ENCODE measurements around the gene HPD. TPM values are rescaled to one million over a fixed set of nuclear protein-coding genes. Genes with fewer than 3 reads are reported as not detected.

Gene HPD
- total RNA-seq, 1 experiment from 2014 or later: 0.22 TPM

- no peak for DNase-seq (ENCODE audit: extremely low read depth, low read depth)
These were observed 29.3 kb downstream of the HPD start for GRCh38 chr12:121829250-121829918.

DNA sequence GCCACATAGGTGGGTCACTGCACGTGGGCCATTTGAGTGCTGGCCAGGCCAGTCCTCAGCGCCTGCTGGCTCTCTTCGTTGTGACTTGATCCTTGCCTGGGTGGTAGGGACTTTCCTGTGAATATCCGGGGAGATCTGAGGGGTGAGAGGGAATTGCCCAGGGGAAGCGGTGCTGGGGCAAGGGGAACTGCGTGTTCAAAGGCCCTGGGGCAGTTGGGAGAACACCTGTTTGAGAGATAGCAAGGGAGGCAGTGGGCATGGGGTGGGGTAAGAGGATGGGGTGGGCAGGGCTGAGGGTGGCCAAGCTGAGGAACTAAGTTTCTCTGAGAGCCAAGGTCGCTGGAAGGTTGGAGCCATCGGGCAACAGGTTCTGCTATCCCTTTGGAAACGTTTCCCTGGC lies 29.8 kb downstream of the HPD start:
- DNase-seq (ENCODE audit: extremely low read depth, low read depth): no peak

GRCh38 chr12:121828306-121828705 lies 30.4 kb downstream of the HPD start:
- DNase-seq (ENCODE audit: extremely low read depth, low read depth): no peak

GRCh38 chr12:121827351-121828099 lies 31.1 kb downstream of the HPD start:
- no peak for DNase-seq (ENCODE audit: extremely low read depth, low read depth)

GRCh38 chr12:121826318-121827150 lies 32.1 kb downstream of the HPD start:
- DNase-seq (ENCODE audit: extremely low read depth, low read depth): no peak

GRCh38 chr12:121825041-121825523 lies 33.6 kb downstream of the HPD start:
- no peak for DNase-seq (ENCODE audit: extremely low read depth, low read depth)

- no peak for DNase-seq (ENCODE audit: extremely low read depth, low read depth)
These were observed 34.9 kb downstream of the HPD start for GRCh38 chr12:121823727-121824115.

DNA sequence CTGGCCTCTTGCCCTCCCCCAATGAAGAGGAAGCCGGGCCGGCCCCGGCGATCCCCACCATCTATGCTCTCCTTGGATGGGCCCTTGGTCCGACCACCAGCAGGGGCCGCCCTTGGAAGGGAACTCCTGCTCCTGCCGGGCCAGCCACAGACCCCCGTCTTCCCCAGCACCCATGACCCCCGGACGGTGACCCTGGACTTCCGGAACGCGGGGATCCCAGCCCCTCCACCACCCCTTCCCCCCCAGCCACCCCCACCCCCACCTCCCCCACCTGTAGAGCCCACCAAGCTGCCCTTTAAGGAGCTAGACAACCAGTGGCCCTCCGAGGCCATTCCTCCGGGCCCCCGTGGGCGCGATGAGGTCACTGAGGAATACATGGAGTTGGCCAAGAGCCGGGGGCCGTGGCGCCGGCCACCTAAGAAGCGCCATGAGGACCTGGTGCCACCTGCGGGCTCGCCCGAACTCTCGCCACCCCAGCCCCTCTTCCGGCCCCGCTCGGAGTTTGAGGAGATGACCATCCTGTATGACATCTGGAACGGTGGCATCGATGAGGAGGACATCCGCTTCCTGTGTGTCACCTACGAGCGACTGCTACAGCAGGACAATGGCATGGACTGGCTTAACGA lies 35.4 kb downstream of the HPD start:
- DNase-seq (ENCODE audit: extremely low read depth, low read depth): no peak

GRCh38 chr12:121822393-121823100 lies 36.1 kb downstream of the HPD start:
- DNase-seq (ENCODE audit: extremely low read depth, low read depth): no peak

- no peak for DNase-seq (ENCODE audit: extremely low read depth, low read depth)
These were observed 38.6 kb downstream of the HPD start for GRCh38 chr12:121820056-121820455.

- DNase-seq (ENCODE audit: extremely low read depth, low read depth): no peak
These were observed 39.3 kb downstream of the HPD start for GRCh38 chr12:121819212-121819949.

DNA sequence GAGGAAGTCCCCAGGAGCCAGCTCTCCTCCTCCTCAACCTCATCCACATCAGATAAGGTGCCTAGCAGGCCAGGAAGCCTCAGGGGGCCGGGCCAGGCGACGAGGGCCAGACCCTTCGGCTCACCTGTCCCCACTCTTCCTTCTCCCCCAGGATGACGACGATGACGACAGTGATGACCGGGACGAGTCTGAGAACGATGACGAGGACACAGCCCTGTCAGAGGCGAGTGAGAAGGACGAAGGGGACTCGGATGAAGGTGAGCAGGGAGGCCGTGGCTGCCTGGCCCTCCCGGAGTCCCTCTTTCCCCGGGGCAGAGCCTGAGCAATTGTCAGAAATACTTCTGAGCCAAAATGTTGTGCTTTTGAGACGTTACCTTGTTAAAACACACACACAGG lies 41.0 kb downstream of the HPD start:
- DNase-seq (ENCODE audit: extremely low read depth, low read depth): no peak

GRCh38 chr12:121816925-121817647 lies 41.6 kb downstream of the HPD start:
- DNase-seq (ENCODE audit: extremely low read depth, low read depth): no peak

DNA sequence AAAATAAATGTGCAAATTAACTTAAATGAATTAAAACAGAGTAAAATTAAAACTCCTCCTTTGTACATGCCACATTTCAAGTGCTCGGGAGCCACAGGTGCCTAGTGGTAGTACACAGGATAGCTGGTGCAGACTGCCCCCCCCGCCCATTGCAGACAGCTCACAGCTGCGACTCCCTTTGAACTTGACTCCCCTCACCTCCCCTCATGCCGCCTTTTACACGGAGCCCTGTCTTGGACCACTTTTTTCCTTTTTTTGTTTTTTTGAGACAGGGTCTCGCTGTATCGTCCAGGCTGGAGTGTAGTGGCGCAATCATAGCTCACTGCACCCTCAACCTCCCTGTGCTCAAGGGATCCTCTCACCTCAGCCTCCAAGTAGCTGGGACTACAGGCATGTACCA lies 43.4 kb downstream of the HPD start:
- DNase-seq (ENCODE audit: extremely low read depth, low read depth): no peak

- no peak for DNase-seq (ENCODE audit: extremely low read depth, low read depth)
These were observed 44.1 kb downstream of the HPD start for GRCh38 chr12:121814429-121815119.

DNA sequence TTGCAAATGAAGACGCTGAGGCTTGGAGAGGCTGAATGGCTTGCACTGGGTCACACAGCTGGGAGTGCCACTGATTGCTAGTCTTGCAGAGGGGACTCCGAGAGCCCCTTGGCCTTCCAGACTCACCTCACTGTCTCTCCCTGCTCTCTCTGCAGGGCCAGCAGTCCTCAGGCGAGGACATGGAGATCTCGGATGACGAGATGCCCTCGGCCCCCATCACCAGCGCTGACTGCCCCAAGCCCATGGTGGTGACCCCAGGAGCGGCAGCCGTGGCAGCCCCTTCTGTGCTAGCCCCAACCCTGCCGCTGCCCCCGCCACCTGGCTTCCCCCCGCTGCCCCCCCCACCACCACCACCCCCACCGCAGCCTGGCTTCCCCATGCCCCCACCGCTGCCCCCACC lies 44.7 kb downstream of the HPD start:
- no peak for DNase-seq (ENCODE audit: extremely low read depth, low read depth)

GRCh38 chr12:121812921-121813896 lies 45.5 kb downstream of the HPD start:
- DNase-seq (ENCODE audit: extremely low read depth, low read depth): no peak

Measured in NCI-H460 (cell line).